ENCODE measurements around the gene SLMAP.
A peak's percentile ranks its signal among the peaks of the same experiment; 100 is the strongest.
"Not testable (repeated sequence)": the region's sequence is repeated elsewhere in the genome, so short reads cannot be mapped to it uniquely, and the experiment has no call there.

The SLMAP gene

GRCh38 chr3:57796261-57796660, 40.2 kb downstream of the SLMAP start:
- no peak for DNase-seq

DNA sequence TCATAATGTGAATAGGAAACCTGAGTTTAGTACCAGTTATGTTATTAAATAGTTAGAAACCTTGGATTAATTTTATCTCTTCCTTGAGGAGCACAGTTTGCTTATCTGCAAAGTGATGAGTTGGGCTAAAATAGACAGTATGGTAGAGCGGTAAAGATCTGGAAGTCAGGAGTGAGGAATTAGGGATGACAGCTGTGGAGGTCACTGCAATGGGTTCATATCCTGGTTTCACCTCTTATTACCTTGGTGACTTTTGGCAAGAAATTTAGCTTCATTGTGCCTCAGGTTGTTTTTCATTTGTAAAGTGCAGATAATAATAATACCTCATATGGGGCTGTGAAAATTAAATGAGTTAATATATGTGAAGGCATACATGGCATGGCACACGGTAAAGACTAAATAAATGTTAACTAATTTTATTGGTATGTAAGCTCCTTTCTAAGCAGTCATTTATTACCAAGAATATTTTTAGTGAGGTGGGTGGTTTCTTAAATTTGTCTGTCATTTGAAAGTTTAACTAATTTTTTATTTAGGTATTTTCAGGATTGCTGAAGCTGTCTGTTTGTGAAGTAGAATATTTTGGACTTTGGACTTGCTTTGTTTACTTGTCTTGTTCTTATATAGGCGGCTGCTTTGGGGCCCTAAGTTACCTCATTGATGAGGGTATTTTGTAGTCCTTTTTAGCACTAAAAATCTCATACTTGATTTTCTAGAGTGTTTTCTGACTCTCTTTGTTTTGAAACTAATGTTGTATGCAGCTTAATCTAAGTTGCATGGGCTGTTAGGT, 41.8 kb downstream of the SLMAP start:
- no peak for DNase-seq

DNA sequence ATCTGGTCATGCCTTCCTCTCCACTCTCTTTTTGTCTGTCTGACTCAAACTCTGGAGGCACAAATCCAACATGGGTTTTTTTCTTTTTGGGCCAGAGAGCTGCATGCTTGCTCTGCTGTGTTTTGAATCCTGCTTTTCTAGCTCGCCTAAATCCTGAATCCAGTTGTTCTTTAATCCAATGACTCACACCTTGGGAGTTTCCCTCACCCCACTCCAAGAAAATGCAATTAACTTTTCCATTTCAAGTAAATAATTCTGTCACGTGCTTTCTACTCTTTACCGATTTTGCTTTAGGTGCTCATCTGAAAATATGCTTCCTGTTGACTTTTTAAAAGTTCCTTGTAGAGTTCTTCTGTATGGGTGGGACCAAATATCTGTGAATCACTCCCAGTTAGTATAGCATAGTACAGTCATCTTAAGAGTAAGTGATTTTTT, 47.6 kb downstream of the SLMAP start:
- DNase-seq: no peak

DNA sequence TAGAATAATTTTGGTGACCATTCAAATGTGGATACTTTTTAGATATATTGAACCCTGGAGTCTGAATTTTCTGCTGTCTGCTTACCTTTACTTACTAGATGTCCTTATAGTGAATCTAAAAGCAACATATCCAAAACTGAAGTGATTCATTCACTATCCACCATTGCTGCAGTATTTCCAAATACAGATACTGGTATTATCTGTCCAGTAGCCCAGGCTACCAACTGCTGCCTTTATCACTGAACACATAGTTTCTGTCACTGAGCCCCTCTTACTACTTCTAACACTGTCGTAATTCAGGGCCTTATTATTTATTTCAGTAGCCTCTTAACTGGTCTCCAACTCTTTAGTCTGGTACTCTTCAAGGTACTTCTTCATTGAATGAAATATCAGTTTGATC, 49.2 kb downstream of the SLMAP start:
- DNase-seq: no peak

- peak; percentile 15 for DNase-seq
Measured at GRCh38 chr3:57805674-57806073, 49.6 kb downstream of the SLMAP start.

DNA sequence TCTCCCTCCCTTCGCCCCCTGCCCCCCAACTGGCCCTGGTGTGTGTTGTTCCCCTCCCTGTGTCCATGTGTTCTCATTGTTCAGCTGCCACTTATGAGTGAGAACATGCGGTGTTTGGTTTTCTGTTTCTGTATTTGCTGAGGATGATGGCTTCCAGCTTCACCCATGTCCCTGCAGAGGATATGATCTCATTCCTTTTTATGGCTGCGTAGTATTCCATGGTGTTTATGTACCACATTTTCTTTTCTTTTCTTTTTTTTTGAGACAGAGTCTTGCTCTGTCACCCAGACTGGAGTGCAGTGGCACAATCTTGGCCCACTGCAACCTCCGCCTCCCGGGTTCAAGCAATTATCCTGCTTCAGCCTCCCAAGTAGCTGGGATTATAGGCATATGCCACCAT, 50.1 kb downstream of the SLMAP start:
- DNase-seq: not testable (repeated sequence)

- DNase-seq: no peak
Measured at GRCh38 chr3:57808961-57809608, 53.0 kb downstream of the SLMAP start.

DNA sequence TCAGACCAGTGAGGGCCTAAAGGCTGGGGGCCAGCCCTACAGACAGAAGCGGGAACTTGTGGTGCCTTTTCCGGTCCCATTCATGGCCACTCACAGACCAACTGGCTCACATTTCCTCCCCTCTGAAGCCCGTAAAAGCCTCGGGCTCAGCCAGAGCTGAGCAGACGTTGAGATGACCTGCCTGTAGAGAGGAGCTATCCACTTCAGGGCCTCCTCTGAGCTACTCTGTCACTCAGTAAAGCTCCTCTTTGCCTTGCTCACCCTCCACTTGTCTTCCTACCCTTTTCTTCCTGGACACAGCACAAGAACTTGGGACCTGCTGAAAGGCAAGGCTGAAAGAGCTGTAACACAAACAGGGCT, 53.5 kb downstream of the SLMAP start:
- no peak for DNase-seq

DNA sequence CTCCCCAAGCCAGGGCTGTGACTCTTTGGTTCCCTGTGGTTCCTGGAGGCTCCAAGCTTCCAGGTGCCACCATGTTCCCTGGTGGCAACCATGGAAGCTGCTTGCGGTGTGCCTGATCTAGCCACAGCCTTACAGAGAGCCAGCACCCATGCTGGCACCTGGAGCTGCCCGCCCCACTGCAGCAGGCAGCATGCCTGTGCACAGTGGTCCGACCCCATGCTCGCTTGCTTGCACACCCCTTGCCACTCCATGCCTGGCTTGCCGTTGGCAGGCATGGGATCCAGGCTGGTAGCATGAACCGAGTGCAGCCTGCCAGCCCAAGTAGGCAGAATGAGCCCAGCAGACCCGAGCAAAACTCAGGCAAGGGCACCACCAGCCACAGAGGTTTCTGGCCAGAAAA, 53.9 kb downstream of the SLMAP start:
- no peak for DNase-seq

GRCh38 chr3:57810471-57811137, 54.5 kb downstream of the SLMAP start:
- DNase-seq: no peak

DNA sequence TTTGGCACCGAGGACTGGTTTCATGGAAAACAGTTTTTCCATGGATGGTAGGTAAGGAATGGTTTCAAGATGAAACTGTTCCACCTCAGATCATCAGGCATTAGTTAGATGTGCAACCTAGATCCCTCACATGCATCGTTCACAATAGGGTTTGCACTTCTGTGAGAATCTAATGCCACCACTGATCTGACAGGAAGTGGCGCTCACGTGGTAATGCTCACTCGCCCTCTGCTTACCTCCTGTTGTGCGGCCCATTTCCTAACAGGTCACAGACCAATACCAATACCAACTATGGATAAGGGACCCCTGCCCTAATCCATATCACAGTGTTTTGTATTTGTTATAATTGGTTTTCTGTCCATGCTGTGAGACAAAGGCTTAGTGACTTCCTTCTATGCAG, 58.9 kb downstream of the SLMAP start:
- DNase-seq: no peak

- peak; percentile 42 for DNase-seq
Measured at GRCh38 chr3:57816471-57817095, 60.5 kb downstream of the SLMAP start.

DNA sequence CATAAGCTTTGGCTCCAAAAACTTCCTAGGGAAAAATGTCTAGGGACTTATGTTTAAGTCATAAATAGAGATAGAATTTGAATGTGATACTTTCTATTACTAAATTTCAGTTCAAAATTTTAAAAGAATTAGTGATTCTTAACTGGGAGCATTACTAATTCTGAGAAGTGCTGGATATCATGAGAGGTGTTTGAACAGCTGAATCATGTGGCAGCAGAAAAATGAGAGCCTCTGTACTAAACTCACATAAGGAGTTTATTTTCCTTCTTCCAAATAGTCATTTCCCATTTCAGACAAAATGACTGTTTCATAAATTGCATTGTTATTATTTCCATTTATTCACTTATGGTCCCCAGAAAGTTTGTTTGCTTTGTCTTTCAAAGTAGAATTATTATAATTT, 62.7 kb downstream of the SLMAP start:
- no peak for DNase-seq

DNA sequence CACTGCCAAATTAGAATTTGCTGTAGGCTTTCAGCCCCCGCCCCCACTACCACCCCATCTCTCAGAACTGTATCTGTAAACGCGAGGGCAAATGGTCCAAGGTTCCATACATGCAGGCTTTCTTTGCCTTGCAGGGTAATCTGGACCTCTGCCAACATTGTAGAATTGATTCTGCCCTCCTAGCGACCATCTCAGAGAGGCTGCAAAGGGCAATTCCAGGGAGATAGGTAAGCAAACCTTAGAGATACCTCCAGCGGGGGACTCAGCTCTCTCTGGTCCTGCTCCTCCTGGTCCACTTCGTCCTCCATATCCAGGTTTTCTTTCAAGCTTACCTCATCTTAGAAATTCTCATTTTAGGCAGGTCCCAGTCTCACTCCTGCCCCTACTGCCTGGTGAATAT, 64.4 kb downstream of the SLMAP start:
- no peak for DNase-seq

DNA sequence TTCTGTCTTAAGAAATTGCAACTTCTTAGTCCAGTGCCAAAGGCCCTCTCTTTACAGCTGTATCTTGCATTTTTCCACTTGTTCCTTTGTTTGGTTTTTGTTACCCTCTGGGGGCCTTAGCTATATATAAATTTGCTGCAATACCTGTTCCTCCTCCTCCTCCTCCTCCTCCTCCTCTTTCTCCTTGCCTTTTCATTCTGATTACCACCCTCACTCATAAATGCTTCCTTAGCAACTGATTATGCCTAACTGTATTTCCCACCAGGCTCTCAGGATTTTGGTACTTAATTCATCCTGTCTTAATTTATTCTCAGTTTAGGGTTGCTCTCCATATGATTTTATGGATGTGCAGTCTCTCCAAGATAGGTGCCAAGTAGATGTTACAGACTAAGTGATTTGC, 65.7 kb downstream of the SLMAP start:
- DNase-seq: no peak

DNA sequence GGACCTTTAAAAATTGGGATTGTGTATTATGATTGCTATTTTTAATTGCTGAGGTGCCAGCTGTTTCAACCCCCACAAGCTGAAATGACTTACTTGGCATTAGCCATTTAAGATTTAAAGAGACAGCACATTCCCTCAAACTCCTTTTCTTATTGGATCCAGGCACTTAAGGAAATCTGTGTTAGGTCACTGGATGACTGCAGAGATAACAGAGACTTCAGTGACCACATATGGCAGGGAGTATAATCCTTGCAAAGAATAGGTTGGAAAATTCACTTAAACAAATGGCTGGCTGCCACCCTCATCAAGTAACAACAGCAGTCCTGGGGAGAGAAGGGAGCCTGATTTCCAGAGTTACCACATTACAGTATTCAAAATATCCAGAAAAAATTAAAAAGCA, 66.6 kb downstream of the SLMAP start:
- no peak for DNase-seq

DNA sequence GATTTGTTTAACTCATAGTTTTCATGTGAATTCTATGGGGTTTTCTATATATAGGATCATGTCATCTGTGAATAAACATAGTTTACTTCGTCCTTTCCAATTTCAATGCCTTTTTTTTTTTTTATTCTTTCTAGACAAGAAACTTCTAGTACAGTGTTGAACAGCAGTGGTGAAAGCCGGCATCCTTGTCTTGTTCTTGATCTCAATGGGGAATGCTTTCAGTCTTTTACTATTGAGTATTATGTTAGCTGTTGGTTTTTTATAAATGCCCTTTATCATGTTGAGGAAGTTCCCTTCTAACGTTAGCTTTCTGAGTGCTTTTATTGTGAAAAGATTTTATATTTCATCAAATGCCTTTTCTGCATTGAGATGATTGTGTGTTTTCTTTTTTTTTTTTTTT, 69.0 kb downstream of the SLMAP start:
- DNase-seq: no peak

DNA sequence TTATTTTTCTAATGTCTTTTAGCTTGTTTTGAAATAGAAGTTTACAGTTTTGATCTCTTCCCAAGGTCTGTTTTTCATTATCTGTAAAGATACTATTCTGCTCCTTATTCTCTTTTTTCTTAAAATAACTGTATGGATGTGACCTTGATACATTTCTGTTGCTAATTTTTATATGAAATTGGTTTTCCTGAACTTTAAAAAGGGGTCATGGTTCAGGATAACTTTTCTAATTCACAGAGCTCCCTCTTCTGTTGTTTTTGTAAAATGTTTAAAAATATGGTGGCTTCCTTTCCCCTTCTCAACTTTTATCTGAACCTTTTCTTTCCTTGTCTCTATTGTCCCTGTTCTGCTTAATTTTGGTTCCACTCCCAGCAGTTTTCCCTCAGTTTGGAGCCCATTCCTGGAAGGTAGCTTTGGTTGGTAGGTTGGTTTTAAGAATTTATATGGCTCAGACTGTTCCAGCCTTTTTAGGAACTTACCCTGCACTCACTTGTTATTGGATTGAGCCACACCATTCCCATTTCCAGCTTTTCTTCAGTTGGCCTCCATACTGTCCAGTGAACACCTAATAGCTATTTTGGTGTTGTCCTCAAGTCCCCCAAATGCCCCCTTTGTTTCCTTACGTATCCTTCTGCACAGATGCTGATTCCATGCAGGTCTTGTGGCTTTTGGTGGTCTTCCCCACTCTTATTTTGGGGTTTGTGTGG, 70.3 kb downstream of the SLMAP start:
- no peak for DNase-seq

DNA sequence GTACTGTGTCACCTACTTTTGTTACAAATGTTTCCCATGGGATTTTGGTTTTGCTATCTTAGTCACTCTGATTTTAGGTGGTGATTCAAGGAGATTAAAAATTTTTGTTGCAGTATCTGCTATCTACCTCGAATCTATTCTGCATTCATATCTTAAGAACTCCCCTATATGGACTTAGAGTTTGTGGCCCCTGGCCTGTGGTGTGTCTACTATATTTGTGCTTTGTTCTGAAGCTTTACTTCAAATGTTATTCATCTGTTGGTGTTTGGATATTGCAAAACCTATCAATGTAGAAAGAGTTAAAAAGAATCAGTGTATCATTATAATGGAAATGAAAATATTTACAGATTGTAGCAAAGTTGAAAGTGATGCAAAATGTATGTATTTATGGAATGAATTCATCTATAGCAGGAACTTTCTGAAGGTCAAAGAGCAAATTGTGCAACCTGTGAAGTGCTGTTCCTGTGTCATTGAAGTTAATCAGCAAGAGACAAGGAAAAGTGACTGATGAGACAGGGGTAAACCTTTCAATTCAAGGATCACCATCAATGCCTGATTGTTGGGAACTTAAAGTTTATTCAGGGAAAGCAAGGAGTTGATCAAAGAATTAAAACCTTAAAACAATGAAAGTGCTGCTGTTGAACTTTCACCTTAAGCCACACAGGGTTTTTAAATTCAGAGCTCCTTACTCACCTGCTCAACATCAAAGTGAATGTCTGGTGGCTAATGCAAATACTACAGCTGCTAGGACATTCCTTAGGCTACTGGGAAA, 71.0 kb downstream of the SLMAP start:
- peak; percentile 25 for DNase-seq

DNA sequence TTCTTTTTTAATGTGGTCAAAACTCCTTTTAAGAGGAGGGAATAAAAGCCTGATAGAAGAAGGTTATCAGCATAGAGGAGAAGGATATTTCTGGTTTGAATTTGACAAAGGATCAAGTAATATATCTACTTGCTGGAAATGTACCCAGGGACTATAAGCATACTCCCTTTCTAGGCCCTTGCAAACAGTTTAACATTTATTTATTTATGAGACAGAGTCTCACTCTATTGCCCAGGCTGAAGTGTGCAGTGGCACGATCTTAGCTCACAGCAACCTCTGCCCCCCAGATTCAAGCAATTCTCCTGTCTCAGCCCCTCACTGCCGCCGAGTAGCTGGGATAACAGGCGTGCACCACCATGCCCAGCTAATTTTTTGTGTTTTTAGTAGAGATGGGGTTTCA, 71.6 kb downstream of the SLMAP start:
- no peak for DNase-seq

DNA sequence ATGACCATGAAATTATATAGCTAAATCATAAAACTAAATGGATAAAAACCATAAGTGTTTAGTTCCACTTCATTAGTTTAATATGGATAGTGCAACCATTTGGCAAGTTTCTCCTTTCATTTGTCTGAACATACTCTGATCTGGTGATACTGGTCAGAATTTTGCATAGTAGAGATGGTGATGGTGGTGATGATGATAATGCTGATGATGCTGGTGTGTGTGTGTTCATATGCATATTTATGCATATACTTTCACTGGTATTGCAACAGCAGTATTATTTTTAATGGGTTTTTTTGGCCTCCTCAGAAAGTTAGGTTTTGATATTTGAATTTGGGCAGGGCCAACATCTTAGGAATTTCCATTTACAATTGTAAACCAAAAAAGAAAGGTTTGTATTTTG, 76.4 kb downstream of the SLMAP start:
- DNase-seq: no peak

GRCh38 chr3:57832900-57833313, 76.8 kb downstream of the SLMAP start:
- no peak for DNase-seq

Measured in inflammatory macrophage treated with lipopolysaccharide for 4 hours (primary cell).